Keratinocyte (primary cell): ENCODE data around the gene KRTAP10-11.
"Not testable (repeated sequence)": the region's sequence is repeated elsewhere in the genome, so short reads cannot be mapped to it uniquely, and the experiment has no call there.

Experiments
- EZH2 ChIP-seq: IDR thresholded peaks from one replicate; pipeline ENCODE4 v1.6.1; 2012; ENCODE audit warnings: inconsistent platforms, mild to moderate bottlenecking, low read length, moderate library complexity
- TF ChIP-seq, protein P1 (sequence below), 3 experiments: IDR thresholded peaks in 1 of 3; conservative IDR thresholded peaks in 1 of 3; optimal IDR thresholded peaks in 1 of 3; 2 replicates in 2 of 3; 3 replicates in 1 of 3; pipeline versions ENCODE3 to v1.5.1; 2011; ENCODE audit warnings: low read length in 3 of 3, mild to moderate bottlenecking in 3 of 3, moderate library complexity in 2 of 3, control low read depth in 1 of 3, inconsistent platforms in 1 of 3; ENCODE audit not compliant: insufficient read depth in 2 of 3; ENCODE audit errors: extremely low read depth in 1 of 3

DNA sequence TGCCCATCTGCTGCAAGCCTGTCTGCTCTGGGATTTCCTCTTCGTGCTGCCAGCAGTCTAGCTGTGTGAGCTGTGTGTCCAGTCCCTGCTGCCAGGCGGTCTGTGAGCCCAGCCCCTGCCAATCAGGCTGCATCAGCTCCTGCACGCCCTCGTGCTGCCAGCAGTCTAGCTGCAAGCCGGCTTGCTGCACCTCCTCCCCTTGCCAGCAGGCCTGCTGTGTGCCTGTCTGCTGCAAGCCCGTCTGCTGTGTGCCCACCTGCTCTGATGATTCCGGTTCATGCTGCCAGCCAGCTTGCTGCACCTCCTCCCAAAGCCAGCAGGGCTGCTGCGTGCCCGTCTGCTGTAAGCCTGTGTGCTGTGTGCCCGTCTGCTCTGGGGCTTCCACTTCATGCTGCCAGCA is 45.1 kb upstream of the KRTAP10-11 start:
- TF ChIP-seq, protein P1, sequence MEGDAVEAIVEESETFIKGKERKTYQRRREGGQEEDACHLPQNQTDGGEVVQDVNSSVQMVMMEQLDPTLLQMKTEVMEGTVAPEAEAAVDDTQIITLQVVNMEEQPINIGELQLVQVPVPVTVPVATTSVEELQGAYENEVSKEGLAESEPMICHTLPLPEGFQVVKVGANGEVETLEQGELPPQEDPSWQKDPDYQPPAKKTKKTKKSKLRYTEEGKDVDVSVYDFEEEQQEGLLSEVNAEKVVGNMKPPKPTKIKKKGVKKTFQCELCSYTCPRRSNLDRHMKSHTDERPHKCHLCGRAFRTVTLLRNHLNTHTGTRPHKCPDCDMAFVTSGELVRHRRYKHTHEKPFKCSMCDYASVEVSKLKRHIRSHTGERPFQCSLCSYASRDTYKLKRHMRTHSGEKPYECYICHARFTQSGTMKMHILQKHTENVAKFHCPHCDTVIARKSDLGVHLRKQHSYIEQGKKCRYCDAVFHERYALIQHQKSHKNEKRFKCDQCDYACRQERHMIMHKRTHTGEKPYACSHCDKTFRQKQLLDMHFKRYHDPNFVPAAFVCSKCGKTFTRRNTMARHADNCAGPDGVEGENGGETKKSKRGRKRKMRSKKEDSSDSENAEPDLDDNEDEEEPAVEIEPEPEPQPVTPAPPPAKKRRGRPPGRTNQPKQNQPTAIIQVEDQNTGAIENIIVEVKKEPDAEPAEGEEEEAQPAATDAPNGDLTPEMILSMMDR (optimal IDR thresholded peaks at IDR 0.05 in 1 of 3, IDR thresholded peaks at IDR 0.05 in 1 of 3, conservative IDR thresholded peaks at IDR 0.05 in 1 of 3; ENCODE audit: extremely low read depth in 1 of 3, insufficient read depth in 2 of 3, low read length in 3 of 3): not testable (repeated sequence)
- not testable (repeated sequence) for TF ChIP-seq EZH2
